ENCODE results near the gene PHF10.

The PHF10 gene

DNA sequence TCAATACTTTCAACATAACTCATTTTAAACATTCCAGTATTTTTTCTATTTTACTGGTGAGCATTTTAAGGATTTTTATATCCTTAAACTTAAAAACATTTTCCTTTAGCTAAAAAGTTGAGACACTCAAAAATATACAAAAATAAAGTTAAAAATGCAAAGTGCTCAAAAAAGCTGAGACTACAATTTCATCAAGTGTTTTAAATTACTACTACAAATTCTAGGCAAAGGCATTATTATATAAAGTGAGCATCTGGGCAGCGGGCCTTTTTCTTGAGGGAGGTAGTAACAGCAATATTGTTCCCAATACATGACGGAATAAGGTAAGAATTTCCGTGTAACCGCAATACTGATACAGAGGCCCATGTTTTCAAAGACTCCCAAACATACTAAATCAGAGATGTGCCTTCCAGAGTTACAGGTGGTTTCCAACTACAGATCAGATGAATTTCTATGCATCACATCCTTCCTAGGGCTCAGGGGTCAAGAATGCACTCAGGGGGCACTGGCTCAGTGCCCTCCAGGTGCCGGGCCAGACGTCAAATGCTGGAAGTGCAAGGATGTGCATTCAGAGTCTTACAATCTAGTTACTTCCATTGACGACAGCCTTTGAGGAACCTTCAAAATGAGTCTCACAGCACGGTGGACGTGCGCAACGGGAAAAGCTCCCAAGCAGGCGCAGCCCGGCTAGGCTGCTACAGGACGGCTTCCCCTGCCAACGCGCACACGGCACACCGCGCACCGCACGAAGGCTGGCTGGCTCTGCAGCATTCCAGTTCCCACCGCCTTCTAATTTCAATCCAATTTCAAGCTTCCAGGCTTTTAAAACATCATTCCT is 1.7 kb downstream of the PHF10 start:
- TF ChIP-seq, protein P1, sequence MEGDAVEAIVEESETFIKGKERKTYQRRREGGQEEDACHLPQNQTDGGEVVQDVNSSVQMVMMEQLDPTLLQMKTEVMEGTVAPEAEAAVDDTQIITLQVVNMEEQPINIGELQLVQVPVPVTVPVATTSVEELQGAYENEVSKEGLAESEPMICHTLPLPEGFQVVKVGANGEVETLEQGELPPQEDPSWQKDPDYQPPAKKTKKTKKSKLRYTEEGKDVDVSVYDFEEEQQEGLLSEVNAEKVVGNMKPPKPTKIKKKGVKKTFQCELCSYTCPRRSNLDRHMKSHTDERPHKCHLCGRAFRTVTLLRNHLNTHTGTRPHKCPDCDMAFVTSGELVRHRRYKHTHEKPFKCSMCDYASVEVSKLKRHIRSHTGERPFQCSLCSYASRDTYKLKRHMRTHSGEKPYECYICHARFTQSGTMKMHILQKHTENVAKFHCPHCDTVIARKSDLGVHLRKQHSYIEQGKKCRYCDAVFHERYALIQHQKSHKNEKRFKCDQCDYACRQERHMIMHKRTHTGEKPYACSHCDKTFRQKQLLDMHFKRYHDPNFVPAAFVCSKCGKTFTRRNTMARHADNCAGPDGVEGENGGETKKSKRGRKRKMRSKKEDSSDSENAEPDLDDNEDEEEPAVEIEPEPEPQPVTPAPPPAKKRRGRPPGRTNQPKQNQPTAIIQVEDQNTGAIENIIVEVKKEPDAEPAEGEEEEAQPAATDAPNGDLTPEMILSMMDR (conservative IDR thresholded peaks at IDR 0.05): no peak
- peak overlapping the region; percentile 95 for H3K27ac ChIP-seq

DNA sequence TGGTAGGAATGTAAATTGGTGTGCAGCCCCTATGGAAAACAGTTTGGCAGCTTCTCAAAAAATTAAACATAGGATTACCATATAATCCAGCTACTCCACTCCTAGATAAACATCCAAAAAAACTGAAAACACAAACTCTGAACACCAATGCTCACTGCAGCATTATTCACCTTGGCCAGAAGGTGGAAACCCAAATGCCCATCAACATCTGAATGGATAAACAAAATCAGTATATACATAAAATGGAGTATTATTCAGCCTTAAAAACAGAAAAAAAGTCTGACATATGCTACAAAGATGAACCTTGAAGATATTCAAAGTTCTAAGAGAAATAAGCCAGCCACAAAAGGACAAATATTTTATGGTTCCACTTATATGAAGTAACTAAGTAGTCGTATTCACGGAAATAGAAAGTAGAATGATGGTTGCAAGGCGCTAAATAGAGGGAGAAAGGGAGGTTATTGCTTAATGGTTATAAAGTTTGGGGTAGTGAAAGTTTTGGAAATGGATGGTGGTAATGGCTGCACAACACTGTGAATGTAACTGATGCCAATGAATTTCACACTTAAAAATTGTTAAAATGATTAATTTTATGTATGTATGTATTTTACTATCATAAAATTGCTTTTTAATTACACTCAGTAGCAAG is 4.0 kb downstream of the PHF10 start:
- TF ChIP-seq, protein P1 (conservative IDR thresholded peaks at IDR 0.05): peak; percentile 39

GRCh38 chr6:169719117-169719516 is 5.2 kb downstream of the PHF10 start:
- H3K27ac ChIP-seq: no peak overlapping the region
- TF ChIP-seq, protein P1 (conservative IDR thresholded peaks at IDR 0.05): no peak

More for the DNA sequence above, 4.0 kb downstream of the PHF10 start:
- no peak overlapping the region for H3K27ac ChIP-seq

- no peak overlapping the region for H3K27ac ChIP-seq
- TF ChIP-seq, protein P1 (conservative IDR thresholded peaks at IDR 0.05): no peak
These were observed 9.7 kb downstream of the PHF10 start for GRCh38 chr6:169714595-169714994.

DNA sequence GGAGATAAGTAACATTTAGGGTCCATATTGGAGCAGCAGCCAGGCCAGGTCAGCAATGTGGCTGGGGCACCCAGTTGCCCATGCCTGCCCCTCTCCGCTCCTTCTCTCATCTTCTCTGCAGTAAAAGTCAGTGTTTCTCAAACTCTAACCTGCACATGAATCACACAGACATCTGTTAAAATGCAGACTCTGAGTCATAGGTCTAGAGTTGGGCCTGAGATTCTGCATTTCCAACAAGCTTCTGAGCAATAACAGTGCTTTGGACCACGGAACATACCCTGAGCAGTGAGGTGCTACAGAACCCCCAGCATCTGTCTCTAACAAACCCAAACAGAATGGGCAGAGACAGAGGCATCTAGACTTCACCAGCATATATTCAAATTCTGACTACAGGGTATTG is 10.1 kb downstream of the PHF10 start:
- H3K27ac ChIP-seq: no peak overlapping the region
- TF ChIP-seq, protein P1 (conservative IDR thresholded peaks at IDR 0.05): no peak

GRCh38 chr6:169710009-169710408 is 14.3 kb downstream of the PHF10 start:
- TF ChIP-seq, protein P1 (conservative IDR thresholded peaks at IDR 0.05): no peak
- H3K27ac ChIP-seq: no peak overlapping the region

GRCh38 chr6:169709293-169709692 is 15.0 kb downstream of the PHF10 start:
- no peak overlapping the region for H3K27ac ChIP-seq
- TF ChIP-seq, protein P1 (conservative IDR thresholded peaks at IDR 0.05): no peak
